Measurements from ENCODE around the gene ATP6V0A1. TPM values are rescaled to one million over a fixed set of nuclear protein-coding genes. Genes with fewer than 3 reads are reported as not detected.

ATP6V0A1 gene
- total RNA-seq, 4 donors from 2014 or later, result 35.9 to 62.7 (median 47.5) TPM

GRCh38 chr17:42509841-42510240 is 51.2 kb downstream of the ATP6V0A1 start:
- TF ChIP-seq POLR2A (IDR thresholded peaks at IDR 0.05), result no peak
- no peak for TF ChIP-seq CTCF (IDR thresholded peaks at IDR 0.05)
- no peaks in the 10 kb centered on the region for H3K9me3 ChIP-seq
- H3K27me3 ChIP-seq, result no peaks in the 10 kb centered on the region
- H3K27ac ChIP-seq, result peak overlapping the region in 1 of 4 donors; percentile 16
- peaks cover 0 to 82% (median 17%) of the 10 kb centered on the region in 3 donors for H3K36me3 ChIP-seq
- peaks cover 0 to 35% (median 0%) of the 10 kb centered on the region in 3 donors for H3K4me1 ChIP-seq
- no peak for DNase-seq
- no peak overlapping the region for H3K4me3 ChIP-seq
- 48 to 88% methylated on average over 1 to 2 of the region's 2 CpGs for WGBS, 2 donors
- intact Hi-C loops (cut with DNase I), result loop anchor here (5.0 to 10.0 kb wide), 2 partner anchors 33 to 85 kb away; partner anchors contain the start of gene CAVIN1

GRCh38 chr17:42512246-42512645 is 53.6 kb downstream of the ATP6V0A1 start:
- Histone ChIP-seq H3K36me3 (peaks cover 0 to 82% (median 18%) of the 10 kb centered on the region in 3 donors), H3K27me3 (no peaks in the 10 kb centered on the region), H3K4me1 (peaks cover 2 to 45% (median 10%) of the 10 kb centered on the region in 3 donors), H3K27ac (peak overlapping the region; percentile 9 to 76 (median 59)), H3K9me3 (no peaks in the 10 kb centered on the region), H3K4me3 (no peak overlapping the region)
- DNase-seq, result no peak
- intact Hi-C loops (cut with DNase I), result loop anchor here (5.0 to 10.0 kb wide), 2 partner anchors 35 to 87 kb away; partner anchors contain the start of gene CAVIN1
- WGBS, 2 donors, result 79 to 88% methylated on average over 9 of the region's 9 CpGs
- TF ChIP-seq POLR2A (IDR thresholded peaks at IDR 0.05), result no peak
- TF ChIP-seq CTCF (IDR thresholded peaks at IDR 0.05), result no peak

GRCh38 chr17:42512733-42513251 is 54.1 kb downstream of the ATP6V0A1 start:
- no peak for DNase-seq
- Histone ChIP-seq H3K9me3 (no peaks in the 10 kb centered on the region), H3K4me1 (peaks cover 7 to 50% (median 15%) of the 10 kb centered on the region in 3 donors), H3K36me3 (peaks cover 0 to 77% (median 18%) of the 10 kb centered on the region in 3 donors), H3K27me3 (no peaks in the 10 kb centered on the region), H3K27ac (peak overlapping the region; percentile 9 to 76 (median 70)), H3K4me3 (no peak overlapping the region)
- TF ChIP-seq CTCF (IDR thresholded peaks at IDR 0.05) (no peak), POLR2A (IDR thresholded peaks at IDR 0.05) (no peak)
- intact Hi-C loops (cut with DNase I), result loop anchor here (5.0 to 10.0 kb wide), 2 partner anchors 35 to 88 kb away; partner anchors contain the start of gene CAVIN1
- WGBS, 2 donors, result 66 to 76% methylated on average over 3 to 6 of the region's 6 CpGs

- peaks cover 15 to 57% (median 24%) of the 10 kb centered on the region in 3 donors for H3K4me1 ChIP-seq
- H3K9me3 ChIP-seq, result no peaks in the 10 kb centered on the region
- intact Hi-C loops (cut with DNase I), result loop anchor here (5.0 to 10.0 kb wide), 2 partner anchors 36 to 89 kb away; partner anchors contain the start of gene CAVIN1
- peaks cover 0 to 68% (median 18%) of the 10 kb centered on the region in 3 donors for H3K36me3 ChIP-seq
- 94 to 98% methylated on average over 10 to 11 of the region's 11 CpGs for WGBS, 2 donors
- H3K27ac ChIP-seq, result peak overlapping the region in 3 of 4 donors; percentile 68 to 76 (median 73)
- no peaks in the 10 kb centered on the region for H3K27me3 ChIP-seq
- no peak overlapping the region for H3K4me3 ChIP-seq
- TF ChIP-seq CTCF (IDR thresholded peaks at IDR 0.05) (no peak), POLR2A (IDR thresholded peaks at IDR 0.05) (no peak)
- no peak for DNase-seq
Observed at GRCh38 chr17:42513686-42514085, 55.0 kb downstream of the ATP6V0A1 start.

- DNase-seq, result no peak
- intact Hi-C loops (cut with DNase I), result loop anchor here (5.0 to 10.0 kb wide), 2 partner anchors 37 to 89 kb away; partner anchors contain the start of gene CAVIN1
- Histone ChIP-seq H3K36me3 (peaks cover 0 to 62% (median 14%) of the 10 kb centered on the region in 3 donors), H3K27ac (peak overlapping the region in 3 of 4 donors; percentile 68 to 76 (median 73)), H3K4me3 (no peak overlapping the region), H3K27me3 (no peaks in the 10 kb centered on the region), H3K9me3 (no peaks in the 10 kb centered on the region), H3K4me1 (peaks cover 21 to 57% (median 30%) of the 10 kb centered on the region in 3 donors)
- TF ChIP-seq CTCF (IDR thresholded peaks at IDR 0.05), result no peak
- TF ChIP-seq POLR2A (IDR thresholded peaks at IDR 0.05), result no peak
- whole genome bisulfite sequencing, 2 donors, result 93 to 96% methylated on average over 5 to 9 of the region's 11 CpGs
Observed at GRCh38 chr17:42514279-42514678, 55.6 kb downstream of the ATP6V0A1 start.
